ENCODE results near the gene KNDC1. TPM values are rescaled to one million over a fixed set of nuclear protein-coding genes. Genes with fewer than 3 reads are reported as not detected.

Gene KNDC1
- total RNA-seq, 3 donors from 2014 or later = 0.98 to 2.3 TPM; not detected in 1

DNA sequence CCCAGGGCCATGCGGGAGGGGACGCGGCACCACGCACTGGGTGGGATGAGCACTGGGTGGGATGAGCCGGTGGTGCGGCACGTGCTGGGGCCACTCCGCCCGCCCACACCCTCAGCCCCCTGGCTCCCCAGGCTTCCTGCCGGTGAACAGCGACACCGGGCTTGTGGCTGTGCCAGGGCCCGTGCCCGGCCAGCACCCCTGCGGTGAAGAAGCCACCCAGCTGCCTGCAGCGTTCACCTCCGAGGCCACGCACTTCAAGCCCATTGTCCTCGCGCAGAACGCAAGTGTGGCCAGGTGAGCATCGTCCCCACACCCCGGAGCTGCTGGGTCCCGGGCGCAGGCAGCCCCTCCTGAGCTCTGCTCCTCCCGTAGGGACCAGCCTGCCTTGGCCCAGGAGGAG, 38.2 kb downstream of the KNDC1 start:
- intact Hi-C loops (cut with DNase I; ENCODE audit: low total_unique reads) = no loop called here
- no peaks in the 10 kb centered on the region for H3K36me3 ChIP-seq
- peaks cover 0 to 11% of the 10 kb centered on the region in 2 donors for H3K27me3 ChIP-seq
- H3K27ac ChIP-seq = no peak overlapping the region
- DNase-seq (ENCODE audit: low spot score in 2 of 2) = no peak
- TF ChIP-seq, protein P1, sequence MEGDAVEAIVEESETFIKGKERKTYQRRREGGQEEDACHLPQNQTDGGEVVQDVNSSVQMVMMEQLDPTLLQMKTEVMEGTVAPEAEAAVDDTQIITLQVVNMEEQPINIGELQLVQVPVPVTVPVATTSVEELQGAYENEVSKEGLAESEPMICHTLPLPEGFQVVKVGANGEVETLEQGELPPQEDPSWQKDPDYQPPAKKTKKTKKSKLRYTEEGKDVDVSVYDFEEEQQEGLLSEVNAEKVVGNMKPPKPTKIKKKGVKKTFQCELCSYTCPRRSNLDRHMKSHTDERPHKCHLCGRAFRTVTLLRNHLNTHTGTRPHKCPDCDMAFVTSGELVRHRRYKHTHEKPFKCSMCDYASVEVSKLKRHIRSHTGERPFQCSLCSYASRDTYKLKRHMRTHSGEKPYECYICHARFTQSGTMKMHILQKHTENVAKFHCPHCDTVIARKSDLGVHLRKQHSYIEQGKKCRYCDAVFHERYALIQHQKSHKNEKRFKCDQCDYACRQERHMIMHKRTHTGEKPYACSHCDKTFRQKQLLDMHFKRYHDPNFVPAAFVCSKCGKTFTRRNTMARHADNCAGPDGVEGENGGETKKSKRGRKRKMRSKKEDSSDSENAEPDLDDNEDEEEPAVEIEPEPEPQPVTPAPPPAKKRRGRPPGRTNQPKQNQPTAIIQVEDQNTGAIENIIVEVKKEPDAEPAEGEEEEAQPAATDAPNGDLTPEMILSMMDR (IDR thresholded peaks at IDR 0.05) = no peak
- TF ChIP-seq POLR2A (IDR thresholded peaks at IDR 0.05) (no peak), POLR2AphosphoS5 (IDR thresholded peaks at IDR 0.05) (no peak)
- H3K4me1 ChIP-seq = no peaks in the 10 kb centered on the region
- H3K9me3 ChIP-seq = peaks cover under 1 to 4% of the 10 kb centered on the region in 2 donors
- no peak overlapping the region for H3K4me3 ChIP-seq

DNA sequence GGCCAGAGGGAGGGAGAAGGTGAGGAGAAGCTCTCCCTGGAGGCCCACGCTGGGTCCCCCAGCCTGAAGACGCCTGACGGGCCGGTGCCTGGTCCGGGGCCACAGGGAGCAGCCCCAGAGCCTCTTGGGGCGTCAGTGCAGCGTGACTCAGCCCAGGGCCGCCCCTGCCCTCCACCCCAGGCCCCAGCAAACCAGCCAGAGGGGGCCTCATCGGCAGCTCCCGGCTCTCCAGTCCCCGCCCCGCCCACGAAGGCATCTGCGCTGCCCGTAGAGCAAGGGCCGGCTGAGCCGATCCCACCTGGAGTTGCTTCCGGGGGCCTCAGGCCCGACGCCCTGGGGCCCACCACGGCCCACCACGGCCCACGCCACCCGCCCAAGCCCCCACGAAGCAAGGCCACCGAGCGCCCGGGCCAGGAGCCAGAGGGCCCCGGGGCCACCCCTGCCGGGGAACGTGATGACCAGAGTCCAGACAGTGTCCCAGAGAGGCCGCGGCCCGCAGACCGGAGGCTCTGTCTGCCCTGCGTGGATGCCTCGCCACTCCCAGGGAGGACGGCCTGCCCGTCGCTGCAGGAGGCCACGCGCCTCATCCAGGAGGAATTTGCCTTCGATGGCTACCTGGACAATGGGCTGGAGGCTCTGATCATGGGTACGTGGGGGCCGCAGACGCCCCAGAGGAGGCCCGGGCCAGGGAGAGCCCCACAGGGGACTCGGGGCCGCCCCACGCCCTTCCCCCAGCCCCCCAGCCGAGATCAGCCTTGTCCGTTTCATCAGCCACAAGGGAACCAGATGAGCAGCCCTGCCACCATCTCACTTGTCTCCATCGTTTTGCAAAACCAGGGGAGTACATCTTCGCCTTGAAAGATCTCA, 38.8 kb downstream of the KNDC1 start:
- DNase-seq (ENCODE audit: low spot score in 2 of 2) = no peak
- intact Hi-C loops (cut with DNase I; ENCODE audit: low total_unique reads) = no loop called here
- no peak overlapping the region for H3K27ac ChIP-seq
- H3K4me1 ChIP-seq = no peaks in the 10 kb centered on the region
- H3K9me3 ChIP-seq = no peaks in the 10 kb centered on the region
- peaks cover 0 to 11% of the 10 kb centered on the region in 2 donors for H3K27me3 ChIP-seq
- TF ChIP-seq POLR2AphosphoS5 (IDR thresholded peaks at IDR 0.05) (no peak), POLR2A (IDR thresholded peaks at IDR 0.05) (no peak)
- TF ChIP-seq, protein P1 (IDR thresholded peaks at IDR 0.05) = no peak
- no peak overlapping the region for H3K4me3 ChIP-seq
- no peaks in the 10 kb centered on the region for H3K36me3 ChIP-seq

GRCh38 chr10:133199488-133199885, 39.5 kb downstream of the KNDC1 start:
- H3K4me1 ChIP-seq = no peaks in the 10 kb centered on the region
- TF ChIP-seq, protein P1 (IDR thresholded peaks at IDR 0.05) = no peak
- no peak for TF ChIP-seq POLR2A (IDR thresholded peaks at IDR 0.05)
- TF ChIP-seq POLR2AphosphoS5 (IDR thresholded peaks at IDR 0.05) = no peak

GRCh38 chr10:133199992-133200611, 40.1 kb downstream of the KNDC1 start:
- H3K27me3 ChIP-seq = peaks cover 0 to 11% of the 10 kb centered on the region in 2 donors
- H3K9me3 ChIP-seq = no peaks in the 10 kb centered on the region
- H3K4me3 ChIP-seq = no peak overlapping the region
- intact Hi-C loops (cut with DNase I; ENCODE audit: low total_unique reads) = no loop called here
- no peaks in the 10 kb centered on the region for H3K36me3 ChIP-seq
- TF ChIP-seq, protein P1 (IDR thresholded peaks at IDR 0.05) = no peak
- H3K27ac ChIP-seq = no peak overlapping the region
- DNase-seq (ENCODE audit: low spot score in 2 of 2) = no peak
- H3K4me1 ChIP-seq = no peaks in the 10 kb centered on the region

More at GRCh38 chr10:133199488-133199885, 39.5 kb downstream of the KNDC1 start:
- Histone ChIP-seq H3K4me3 (no peak overlapping the region), H3K9me3 (no peaks in the 10 kb centered on the region), H3K27ac (no peak overlapping the region), H3K36me3 (no peaks in the 10 kb centered on the region), H3K27me3 (peaks cover 0 to 11% of the 10 kb centered on the region in 2 donors)
- intact Hi-C loops (cut with DNase I; ENCODE audit: low total_unique reads) = no loop called here
- no peak for DNase-seq (ENCODE audit: low spot score in 2 of 2)

- intact Hi-C loops (cut with DNase I; ENCODE audit: low total_unique reads) = no loop called here
- Histone ChIP-seq H3K9me3 (no peaks in the 10 kb centered on the region), H3K36me3 (no peaks in the 10 kb centered on the region), H3K27me3 (peaks cover 0 to 8% of the 10 kb centered on the region in 2 donors), H3K4me3 (no peak overlapping the region), H3K4me1 (no peaks in the 10 kb centered on the region), H3K27ac (no peak overlapping the region)
- DNase-seq (ENCODE audit: low spot score in 2 of 2) = no peak
- TF ChIP-seq, protein P1 (IDR thresholded peaks at IDR 0.05) = no peak
- TF ChIP-seq POLR2AphosphoS5 (IDR thresholded peaks at IDR 0.05) (no peak), POLR2A (IDR thresholded peaks at IDR 0.05) (no peak)
Measured at GRCh38 chr10:133200621-133201031, 40.6 kb downstream of the KNDC1 start.
